Neural progenitor cell (in vitro differentiated cells): ENCODE data around the gene SMAD2.

Source experiments
- CTCF ChIP-seq: fragments of 200-600 bp; sonication (generic); IDR thresholded peaks from 2 replicates; pipeline ENCODE4 v1.5.1; 2017; ENCODE audit warnings: antibody characterized with exemption, mild to moderate bottlenecking
- EZH2 ChIP-seq: fragments of 200-600 bp; sonication (generic); IDR thresholded peaks from 2 replicates; pipeline ENCODE4 v1.6.1; 2017; ENCODE audit warnings: antibody characterized with exemption, mild to moderate bottlenecking, moderate library complexity
- EZH2phosphoT487 ChIP-seq: fragments of 200-600 bp; sonication (generic); IDR thresholded peaks from 2 replicates; pipeline ENCODE4 v1.6.1; 2017; ENCODE audit warnings: antibody characterized with exemption

GRCh38 chr18:47899107-47899840 is 31.2 kb downstream of the SMAD2 start:
- TF ChIP-seq CTCF (peak; percentile 41), EZH2 (no peak), EZH2phosphoT487 (no peak)
